ENCODE measurements around the gene KLHL29. TPM values are rescaled to one million over a fixed set of nuclear protein-coding genes. Genes with fewer than 3 reads are reported as not detected.

KLHL29 gene
- total and polyA plus RNA-seq, 2 experiments from 2014 or later: 1.5 to 6.5 TPM

DNA sequence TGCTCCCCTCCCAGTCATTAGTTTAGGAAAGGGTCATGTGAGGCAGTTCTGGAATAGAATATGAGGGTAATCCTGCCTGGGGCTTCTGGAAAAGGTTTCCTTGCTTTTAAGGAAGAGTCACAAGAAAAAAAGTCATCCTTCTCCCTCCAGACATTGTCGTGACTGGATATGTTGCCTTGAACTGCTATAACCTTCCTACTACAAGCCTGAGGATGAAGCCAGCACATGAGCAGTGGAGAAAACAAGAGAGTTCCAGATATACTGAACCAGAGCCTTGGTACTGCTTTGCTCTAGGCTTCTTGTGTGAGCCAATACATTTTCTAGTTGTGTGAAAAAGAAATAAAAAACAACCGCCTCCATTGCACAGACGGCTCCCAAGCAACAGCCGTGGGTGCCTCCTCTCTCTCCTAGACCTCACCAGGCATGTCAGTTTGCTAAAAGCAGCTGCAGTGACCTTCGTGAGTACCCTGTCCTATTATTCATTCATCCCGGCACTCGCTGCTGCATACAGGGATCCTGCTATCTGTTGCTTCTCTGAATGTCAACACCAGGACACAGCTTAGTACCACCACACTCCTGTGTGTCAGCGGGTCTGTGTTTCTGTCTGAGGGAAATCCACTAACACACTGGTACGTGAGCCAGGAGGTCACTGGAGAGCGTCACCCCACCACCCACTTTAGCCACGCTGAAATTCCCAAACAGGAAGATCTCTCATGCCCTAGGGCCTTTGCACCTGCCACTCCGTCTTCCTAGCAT is 186.7 kb downstream of the KLHL29 start:
- Mint-ChIP-seq H3K27me3 (ENCODE audit: insufficient read depth, low read depth, poor library complexity) (peaks cover 1% of the 10 kb centered on the region), H3K9me3 (no peaks in the 10 kb centered on the region), H3K27ac (no peak overlapping the region), H3K4me3 (no peak overlapping the region), H3K4me1 (peaks cover 31% of the 10 kb centered on the region), H3K36me3 (ENCODE audit: low read depth) (no peaks in the 10 kb centered on the region)
- TF ChIP-seq CREB1 (CRISPR knock-in tag; IDR thresholded peaks at IDR 0.05; ENCODE audit: low read depth): no peak
- no peak for TF ChIP-seq STAT1 (IDR thresholded peaks at IDR 0.05; ENCODE audit: unreplicated experiment)
- TF ChIP-seq, protein P1, sequence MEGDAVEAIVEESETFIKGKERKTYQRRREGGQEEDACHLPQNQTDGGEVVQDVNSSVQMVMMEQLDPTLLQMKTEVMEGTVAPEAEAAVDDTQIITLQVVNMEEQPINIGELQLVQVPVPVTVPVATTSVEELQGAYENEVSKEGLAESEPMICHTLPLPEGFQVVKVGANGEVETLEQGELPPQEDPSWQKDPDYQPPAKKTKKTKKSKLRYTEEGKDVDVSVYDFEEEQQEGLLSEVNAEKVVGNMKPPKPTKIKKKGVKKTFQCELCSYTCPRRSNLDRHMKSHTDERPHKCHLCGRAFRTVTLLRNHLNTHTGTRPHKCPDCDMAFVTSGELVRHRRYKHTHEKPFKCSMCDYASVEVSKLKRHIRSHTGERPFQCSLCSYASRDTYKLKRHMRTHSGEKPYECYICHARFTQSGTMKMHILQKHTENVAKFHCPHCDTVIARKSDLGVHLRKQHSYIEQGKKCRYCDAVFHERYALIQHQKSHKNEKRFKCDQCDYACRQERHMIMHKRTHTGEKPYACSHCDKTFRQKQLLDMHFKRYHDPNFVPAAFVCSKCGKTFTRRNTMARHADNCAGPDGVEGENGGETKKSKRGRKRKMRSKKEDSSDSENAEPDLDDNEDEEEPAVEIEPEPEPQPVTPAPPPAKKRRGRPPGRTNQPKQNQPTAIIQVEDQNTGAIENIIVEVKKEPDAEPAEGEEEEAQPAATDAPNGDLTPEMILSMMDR (conservative IDR thresholded peaks at IDR 0.05; ENCODE audit: low read depth in 2 of 2): no peak
- no peak for TF ChIP-seq JUNB (IDR thresholded peaks at IDR 0.05; ENCODE audit: unreplicated experiment)
- no peak for TF ChIP-seq ETS1 (IDR thresholded peaks at IDR 0.05)
- no peak for TF ChIP-seq POLR2AphosphoS5 (IDR thresholded peaks at IDR 0.05; ENCODE audit: low read depth)
- TF ChIP-seq ZNF462 (CRISPR knock-in tag; IDR thresholded peaks at IDR 0.05): no peak
- TF ChIP-seq EZH2 (IDR thresholded peaks at IDR 0.05; ENCODE audit: low read depth, unreplicated experiment): no peak
- no peak for TF ChIP-seq NANOG (IDR thresholded peaks at IDR 0.05; ENCODE audit: borderline replicate concordance)
- TF ChIP-seq EZH2phosphoT487 (IDR thresholded peaks at IDR 0.05; ENCODE audit: unreplicated experiment): no peak
- TF ChIP-seq ZNF114 (CRISPR knock-in tag; IDR thresholded peaks at IDR 0.05): no peak
- TF ChIP-seq REST (IDR thresholded peaks at IDR 0.05; ENCODE audit: unreplicated experiment): no peak
- no peak for TF ChIP-seq ZNF331 (CRISPR knock-in tag; IDR thresholded peaks at IDR 0.05; ENCODE audit: low read depth)
- DNase-seq (ENCODE audit: low spot score) (no peak), ATAC-seq (no peak)
- no peaks in the 10 kb centered on the region for H3F3A ChIP-seq (replicated peaks; ENCODE audit: low read depth)
- H3K9me2 ChIP-seq (ENCODE audit: insufficient read depth): no peaks in the 10 kb centered on the region
- H3K79me2 ChIP-seq (replicated peaks; ENCODE audit: insufficient read depth): no peaks in the 10 kb centered on the region
- peaks cover 11% of the 10 kb centered on the region for H3K4me1 ChIP-seq (ENCODE audit: insufficient read depth)
- H3K27me3 ChIP-seq (ENCODE audit: insufficient read depth): no peaks in the 10 kb centered on the region
- H3K4me2 ChIP-seq: no peak overlapping the region
- H3K27ac ChIP-seq (ENCODE audit: low read depth): no peak overlapping the region
- H3K36me3 ChIP-seq (ENCODE audit: insufficient read depth): no peaks in the 10 kb centered on the region
- no peak overlapping the region for H2AFZ ChIP-seq
- no peaks in the 10 kb centered on the region for H4K20me1 ChIP-seq (replicated peaks; ENCODE audit: insufficient read depth)
- H3K4me3 ChIP-seq: no peak overlapping the region
